Liver (tissue), 9 donors: ENCODE results near the gene FKBP5. TPM values are rescaled to one million over a fixed set of nuclear protein-coding genes. Genes with fewer than 3 reads are reported as not detected.

Experiments
- DNase-seq: peaks from one replicate; pipeline ENCODE4 v3.0.0-alpha.2; 2017; ENCODE audit warnings: low spot score
- H3K27ac ChIP-seq, 2 donors: one replicate each; pipeline ENCODE4 v1.7.0; 2013; ENCODE audit warnings: inconsistent platforms in 2 of 2, low read length in 2 of 2, control low read depth in 1 of 2, low read depth in 1 of 2, mild to moderate bottlenecking in 1 of 2
- H3K27me3 ChIP-seq, 4 donors: one replicate each; pipeline versions ENCODE4 v1.6.1 to v1.7.0; 2013; ENCODE audit warnings: low read length in 3 of 4, inconsistent platforms in 1 of 4, mild to moderate bottlenecking in 1 of 4, moderate library complexity in 1 of 4; ENCODE audit not compliant: control insufficient read depth in 4 of 4, insufficient read depth in 4 of 4
- H3K36me3 ChIP-seq, 4 donors: one replicate each; pipeline versions ENCODE4 v1.6.1 to v1.7.0; 2013; ENCODE audit warnings: low read length in 3 of 4, mild to moderate bottlenecking in 3 of 4, low read depth in 1 of 4, moderate library complexity in 1 of 4; ENCODE audit not compliant: control insufficient read depth in 4 of 4, insufficient read depth in 3 of 4
- H3K4me1 ChIP-seq, 4 donors: one replicate each; pipeline versions ENCODE4 v1.6.1 to v1.7.0; 2013; ENCODE audit warnings: low read length in 3 of 4, mild to moderate bottlenecking in 3 of 4, moderate library complexity in 1 of 4; ENCODE audit not compliant: control insufficient read depth in 4 of 4, insufficient read depth in 4 of 4
- H3K4me3 ChIP-seq, 3 donors: one replicate each; pipeline versions ENCODE4 v1.6.1 to v1.7.0; 2013; ENCODE audit warnings: low read length in 3 of 3, control low read depth in 1 of 3, low read depth in 1 of 3, mild to moderate bottlenecking in 1 of 3
- H3K9ac ChIP-seq, 2 donors: one replicate each; pipeline ENCODE4 v1.7.0; 2013; ENCODE audit warnings: low read length in 2 of 2, mild to moderate bottlenecking in 2 of 2, moderate library complexity in 2 of 2, control low read depth in 1 of 2, low read depth in 1 of 2
- H3K9me3 ChIP-seq, 4 donors: one replicate each; pipeline versions ENCODE4 v1.6.1 to v1.7.0; 2013; ENCODE audit warnings: low read length in 3 of 4; ENCODE audit not compliant: control insufficient read depth in 4 of 4
- ATF3 ChIP-seq: IDR thresholded peaks from 2 replicates; pipeline ENCODE4 v1.6.1; 2016; ENCODE audit warnings: antibody characterized with exemption
- CTCF ChIP-seq: fragments of 150-350 bp; IDR thresholded peaks from 2 replicates; pipeline ENCODE4 v1.5.1; 2017; ENCODE audit warnings: improper control_type of control experiment, low read depth, low read length; ENCODE audit not compliant: missing input control
- EGR1 ChIP-seq, 2 donors: IDR thresholded peaks; 2 replicates each; pipeline ENCODE4 v1.6.1; 2016 to 2018; ENCODE audit warnings: antibody characterized with exemption in 2 of 2, low read depth in 2 of 2
- FOXA1 ChIP-seq: IDR thresholded peaks from 2 replicates; pipeline ENCODE4 v1.6.1; 2016; ENCODE audit warnings: antibody characterized with exemption
- FOXA2 ChIP-seq: IDR thresholded peaks from 2 replicates; pipeline ENCODE4 v1.6.1; 2016; ENCODE audit warnings: antibody characterized with exemption
- GABPA ChIP-seq, 2 donors: IDR thresholded peaks in 1 of 2; conservative IDR thresholded peaks in 1 of 2; 2 replicates each; pipeline ENCODE4 v1.6.1; 2016; ENCODE audit warnings: antibody characterized with exemption in 2 of 2, mild to moderate bottlenecking in 1 of 2, moderate library complexity in 1 of 2
- HNF4A ChIP-seq, 2 donors: conservative IDR thresholded peaks; 2 replicates each; pipeline ENCODE4 v1.6.1; 2016; ENCODE audit warnings: antibody characterized with exemption in 2 of 2, mild to moderate bottlenecking in 2 of 2
- JUND ChIP-seq, 2 donors: IDR thresholded peaks; 2 replicates each; pipeline ENCODE4 v1.6.1; 2016; ENCODE audit warnings: antibody characterized with exemption in 2 of 2
- MAX ChIP-seq: IDR thresholded peaks from 2 replicates; pipeline ENCODE4 v1.6.1; 2016; ENCODE audit warnings: antibody characterized with exemption
- RAD21 ChIP-seq, 2 donors: IDR thresholded peaks; 2 replicates each; pipeline ENCODE4 v1.6.1; 2016; ENCODE audit warnings: antibody characterized with exemption in 2 of 2, mild to moderate bottlenecking in 2 of 2
- REST ChIP-seq: IDR thresholded peaks from 2 replicates; pipeline ENCODE4 v1.6.1; 2016; ENCODE audit warnings: antibody characterized with exemption, mild to moderate bottlenecking
- SP1 ChIP-seq: IDR thresholded peaks from 2 replicates; pipeline ENCODE4 v1.6.1; 2018; ENCODE audit warnings: antibody characterized with exemption, mild to moderate bottlenecking
- TAF1 ChIP-seq: conservative IDR thresholded peaks from 2 replicates; pipeline ENCODE4 v1.6.1; 2016; ENCODE audit warnings: antibody characterized with exemption, mild to moderate bottlenecking
- YY1 ChIP-seq: IDR thresholded peaks from 2 replicates; pipeline ENCODE4 v1.6.1; 2016; ENCODE audit warnings: antibody characterized with exemption, mild to moderate bottlenecking
- ZBTB33 ChIP-seq: IDR thresholded peaks from 2 replicates; pipeline ENCODE4 v1.6.1; 2016; ENCODE audit warnings: antibody characterized with exemption
- WGBS: extraction: QIAGEN DNeasy Blood & Tissue Kit; methylation state at CpG from one replicate; pipeline ENCODE4 v1.1.7; 2013; 5-methylcytosine and 5-hydroxymethylcytosine counted together
- polyA plus RNA-seq, 2 donors: library from polyadenylated mRNA; stranded (reverse) in 1 of 2; unstranded in 1 of 2; fragments of 200-250 nt in 1 of 2; fragments of >200 nt in 1 of 2; fragmentation: Nextera tagmentation in 1 of 2; extraction: Ambion mirVana in 1 of 2; gene quantifications; one replicate each; pipeline versions ENCODE4 v1.2.1 to v1.2.3, GENCODE V29; 2013 to 2015
- total RNA-seq, 2 donors: library from RNA; depleted of rRNA; stranded (reverse); fragments of >200 nt; gene quantifications; one replicate each; pipeline ENCODE4 v1.2.3, GENCODE V29; 2014
- donor health status: healthy.
- donor health status: healthy.
- donor health status: healthy.
- donor health status: healthy.
- donor health status: healthy.

FKBP5 gene
- total and polyA plus RNA-seq, 4 donors, result 10.3 to 132 (median 63.7) TPM

- H3K4me3 ChIP-seq, result no peak overlapping the region
- no peak overlapping the region for H3K27ac ChIP-seq
- DNase-seq, result no peak
- H3K36me3 ChIP-seq, result peaks cover 0 to 2% (median 0%) of the 10 kb centered on the region in 4 donors
- no peaks in the 10 kb centered on the region for H3K4me1 ChIP-seq
- no peaks in the 10 kb centered on the region for H3K27me3 ChIP-seq
- H3K9me3 ChIP-seq, result no peaks in the 10 kb centered on the region
- 83% methylated on average over 8 of the region's 8 CpGs for WGBS
- no peak for TF ChIP-seq YY1
- H3K9ac ChIP-seq, result no peak overlapping the region
These were observed 121.9 kb downstream of the FKBP5 start for GRCh38 chr6:35566794-35567193.

GRCh38 chr6:35564733-35565132, 124.0 kb downstream of the FKBP5 start:
- no peaks in the 10 kb centered on the region for H3K9me3 ChIP-seq
- no peak overlapping the region for H3K27ac ChIP-seq
- TF ChIP-seq RAD21 (IDR thresholded peaks at IDR 0.05), result no peak
- no peaks in the 10 kb centered on the region for H3K4me1 ChIP-seq
- no peak overlapping the region for H3K9ac ChIP-seq
- no peak for DNase-seq
- H3K4me3 ChIP-seq, result no peak overlapping the region
- peaks cover 0 to 2% (median 0%) of the 10 kb centered on the region in 4 donors for H3K36me3 ChIP-seq
- no peaks in the 10 kb centered on the region for H3K27me3 ChIP-seq

GRCh38 chr6:35562060-35562459, 126.7 kb downstream of the FKBP5 start:
- H3K4me1 ChIP-seq, result no peaks in the 10 kb centered on the region
- no peak overlapping the region for H3K9ac ChIP-seq
- no peaks in the 10 kb centered on the region for H3K36me3 ChIP-seq
- no peak for TF ChIP-seq TAF1
- no peak for TF ChIP-seq HNF4A (conservative IDR thresholded peaks at IDR 0.05)
- TF ChIP-seq GABPA (IDR thresholded peaks at IDR 0.05 in 1 of 2, conservative IDR thresholded peaks at IDR 0.05 in 1 of 2), result no peak
- no peak for TF ChIP-seq FOXA1
- no peak for TF ChIP-seq ZBTB33
- no peak for TF ChIP-seq JUND (IDR thresholded peaks at IDR 0.05)
- no peak for TF ChIP-seq MAX
- TF ChIP-seq ATF3, result no peak
- TF ChIP-seq CTCF, result no peak
- no peak for TF ChIP-seq SP1
- no peak for TF ChIP-seq FOXA2
- TF ChIP-seq EGR1 (IDR thresholded peaks at IDR 0.05; ENCODE audit: low read depth in 2 of 2), result no peak
- TF ChIP-seq REST, result no peak
- no peak for TF ChIP-seq RAD21 (IDR thresholded peaks at IDR 0.05)
- no peaks in the 10 kb centered on the region for H3K27me3 ChIP-seq
- H3K27ac ChIP-seq, result no peak overlapping the region
- no peaks in the 10 kb centered on the region for H3K9me3 ChIP-seq
- H3K4me3 ChIP-seq, result no peak overlapping the region
- WGBS, result 73% methylated on average over 11 of the region's 11 CpGs
- DNase-seq, result no peak
